Measurements from ENCODE around the gene ARPP21. TPM values are rescaled to one million over a fixed set of nuclear protein-coding genes. Genes with fewer than 3 reads are reported as not detected.

Gene ARPP21
- total RNA-seq, 2 experiments from 2014 or later: 1.0 to 1.1 TPM

GRCh38 chr3:35645189-35645588 lies 5.9 kb downstream of the ARPP21 start:
- ChIA-PET POLR2A (interaction anchor here (2.4 to 2.6 kb wide), 2 partner anchors 10 to 15 kb away, joined by 13 to 22 read pairs; no protein-coding TSS in a partner anchor), CTCF (ENCODE audit: unreplicated experiment) (no interaction called here)
- Histone ChIP-seq H3K9me3 (ENCODE audit: low read length) (no peaks in the 10 kb centered on the region), H4K20me1 (ENCODE audit: insufficient read depth, low read length) (no peaks in the 10 kb centered on the region), H3K4me1 (ENCODE audit: insufficient read depth, low read length, poor library complexity, severe bottlenecking) (peaks cover 31% of the 10 kb centered on the region), H3K79me2 (ENCODE audit: insufficient read depth, low read depth, low read length) (no peaks in the 10 kb centered on the region), H3K9me2 (ENCODE audit: insufficient read depth, low read length) (no peaks in the 10 kb centered on the region), H3K4me2 (ENCODE audit: low read length) (no peak overlapping the region), H3K36me3 (ENCODE audit: insufficient read depth, low read length) (no peaks in the 10 kb centered on the region), H2AFZ (ENCODE audit: low read length) (no peak overlapping the region), H3K27ac (ENCODE audit: low read depth, low read length, poor library complexity, severe bottlenecking) (no peak overlapping the region), H3K4me3 (ENCODE audit: low read depth, low read length, poor library complexity, severe bottlenecking) (no peak overlapping the region)
- intact Hi-C loops (cut with micrococcal nuclease; ENCODE audit: unreplicated experiment): no loop called here
- DNase-seq (ENCODE audit: low spot score): no peak
- TF ChIP-seq, protein P1, sequence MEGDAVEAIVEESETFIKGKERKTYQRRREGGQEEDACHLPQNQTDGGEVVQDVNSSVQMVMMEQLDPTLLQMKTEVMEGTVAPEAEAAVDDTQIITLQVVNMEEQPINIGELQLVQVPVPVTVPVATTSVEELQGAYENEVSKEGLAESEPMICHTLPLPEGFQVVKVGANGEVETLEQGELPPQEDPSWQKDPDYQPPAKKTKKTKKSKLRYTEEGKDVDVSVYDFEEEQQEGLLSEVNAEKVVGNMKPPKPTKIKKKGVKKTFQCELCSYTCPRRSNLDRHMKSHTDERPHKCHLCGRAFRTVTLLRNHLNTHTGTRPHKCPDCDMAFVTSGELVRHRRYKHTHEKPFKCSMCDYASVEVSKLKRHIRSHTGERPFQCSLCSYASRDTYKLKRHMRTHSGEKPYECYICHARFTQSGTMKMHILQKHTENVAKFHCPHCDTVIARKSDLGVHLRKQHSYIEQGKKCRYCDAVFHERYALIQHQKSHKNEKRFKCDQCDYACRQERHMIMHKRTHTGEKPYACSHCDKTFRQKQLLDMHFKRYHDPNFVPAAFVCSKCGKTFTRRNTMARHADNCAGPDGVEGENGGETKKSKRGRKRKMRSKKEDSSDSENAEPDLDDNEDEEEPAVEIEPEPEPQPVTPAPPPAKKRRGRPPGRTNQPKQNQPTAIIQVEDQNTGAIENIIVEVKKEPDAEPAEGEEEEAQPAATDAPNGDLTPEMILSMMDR (conservative IDR thresholded peaks at IDR 0.05; ENCODE audit: low read length): no peak
- no peak for TF ChIP-seq EZH2phosphoT487 (IDR thresholded peaks at IDR 0.05; ENCODE audit: borderline replicate concordance, low read depth, low read length)
- BruUV-seq (replicated peaks): no TSS peak

DNA sequence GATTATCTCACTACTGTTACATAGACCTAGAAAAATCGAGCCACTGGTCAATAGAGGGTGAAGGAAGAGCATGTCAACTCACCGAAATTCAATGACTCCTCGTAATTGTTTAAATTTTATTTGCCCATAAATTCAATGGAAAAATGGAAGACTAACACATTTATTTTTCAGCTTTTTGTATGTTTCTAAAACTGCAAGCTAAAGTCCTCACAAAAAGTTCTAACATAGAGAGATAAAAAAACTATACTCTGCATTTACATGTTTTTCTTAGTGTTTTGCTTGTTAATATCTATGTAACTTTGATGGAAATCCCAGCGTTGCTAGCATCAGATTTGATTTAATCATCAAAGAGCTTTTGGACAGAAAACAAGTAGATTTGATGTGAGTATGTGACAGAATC lies 6.8 kb downstream of the ARPP21 start:
- no peak overlapping the region for H3K4me3 ChIP-seq (ENCODE audit: low read depth, low read length, poor library complexity, severe bottlenecking)
- no TSS peak for BruUV-seq (replicated peaks)
- CTCF ChIA-PET (ENCODE audit: unreplicated experiment): no interaction called here

DNA sequence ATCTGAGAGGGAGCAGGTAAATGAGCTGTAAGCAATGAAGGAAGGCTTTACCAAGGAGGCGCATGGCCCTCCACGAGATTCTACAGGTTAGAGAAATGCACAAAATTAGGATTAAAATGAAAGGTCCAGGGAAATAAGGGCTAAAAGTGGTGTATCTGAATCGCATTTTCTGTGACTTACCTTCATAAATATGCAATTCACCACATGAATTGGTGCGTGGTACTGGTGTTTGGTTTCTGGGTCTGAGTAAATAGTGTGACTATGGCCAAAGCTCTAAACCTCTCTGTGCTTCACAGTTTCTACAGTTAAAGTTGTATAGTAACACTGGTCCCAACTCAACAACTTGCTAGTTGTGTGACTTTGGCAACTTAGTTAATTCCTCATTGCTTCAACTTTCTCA lies 8.1 kb downstream of the ARPP21 start:
- no TSS peak for BruUV-seq (replicated peaks)
- H3K27ac ChIP-seq (ENCODE audit: low read depth, low read length, poor library complexity, severe bottlenecking): no peak overlapping the region
- no peak overlapping the region for H2AFZ ChIP-seq (ENCODE audit: low read length)
- H3K79me2 ChIP-seq (ENCODE audit: insufficient read depth, low read depth, low read length): no peaks in the 10 kb centered on the region
- H4K20me1 ChIP-seq (ENCODE audit: insufficient read depth, low read length): no peaks in the 10 kb centered on the region
- no peaks in the 10 kb centered on the region for H3K36me3 ChIP-seq (ENCODE audit: insufficient read depth, low read length)
- H3K9me3 ChIP-seq (ENCODE audit: low read length): no peaks in the 10 kb centered on the region
- H3K4me3 ChIP-seq (ENCODE audit: low read depth, low read length, poor library complexity, severe bottlenecking): no peak overlapping the region
- H3K4me2 ChIP-seq (ENCODE audit: low read length): no peak overlapping the region
- peaks cover 9% of the 10 kb centered on the region for H3K4me1 ChIP-seq (ENCODE audit: insufficient read depth, low read length, poor library complexity, severe bottlenecking)
- no peaks in the 10 kb centered on the region for H3K9me2 ChIP-seq (ENCODE audit: insufficient read depth, low read length)
- no peak for DNase-seq (ENCODE audit: low spot score)
- intact Hi-C loops (cut with micrococcal nuclease; ENCODE audit: unreplicated experiment): no loop called here
- POLR2A ChIA-PET: interaction anchor here (0.9 to 2.6 kb wide), 4 partner anchors 8 to 155 kb away, joined by 3 to 22 read pairs (median 8); no protein-coding TSS in a partner anchor
- no peak for TF ChIP-seq EZH2phosphoT487 (IDR thresholded peaks at IDR 0.05; ENCODE audit: borderline replicate concordance, low read depth, low read length)
- TF ChIP-seq, protein P1 (conservative IDR thresholded peaks at IDR 0.05; ENCODE audit: low read length): no peak
- CTCF ChIA-PET (ENCODE audit: unreplicated experiment): no interaction called here

More for the DNA sequence above, 6.8 kb downstream of the ARPP21 start:
- H2AFZ ChIP-seq (ENCODE audit: low read length): no peak overlapping the region
- intact Hi-C loops (cut with micrococcal nuclease; ENCODE audit: unreplicated experiment): no loop called here
- no peaks in the 10 kb centered on the region for H3K36me3 ChIP-seq (ENCODE audit: insufficient read depth, low read length)
- no peaks in the 10 kb centered on the region for H3K79me2 ChIP-seq (ENCODE audit: insufficient read depth, low read depth, low read length)
- no peak for DNase-seq (ENCODE audit: low spot score)
- POLR2A ChIA-PET: interaction anchor here (0.7 to 2.6 kb wide), 4 partner anchors 9 to 21 kb away, joined by 3 to 22 read pairs (median 8); no protein-coding TSS in a partner anchor
- H3K4me1 ChIP-seq (ENCODE audit: insufficient read depth, low read length, poor library complexity, severe bottlenecking): peaks cover 23% of the 10 kb centered on the region
- no peaks in the 10 kb centered on the region for H3K9me3 ChIP-seq (ENCODE audit: low read length)
- H3K27ac ChIP-seq (ENCODE audit: low read depth, low read length, poor library complexity, severe bottlenecking): no peak overlapping the region
- H3K4me2 ChIP-seq (ENCODE audit: low read length): no peak overlapping the region
- no peaks in the 10 kb centered on the region for H3K9me2 ChIP-seq (ENCODE audit: insufficient read depth, low read length)
- no peak for TF ChIP-seq EZH2phosphoT487 (IDR thresholded peaks at IDR 0.05; ENCODE audit: borderline replicate concordance, low read depth, low read length)
- TF ChIP-seq, protein P1 (conservative IDR thresholded peaks at IDR 0.05; ENCODE audit: low read length): no peak
- H4K20me1 ChIP-seq (ENCODE audit: insufficient read depth, low read length): no peaks in the 10 kb centered on the region

Data from OCI-LY7 (cell line).